Left lung (tissue), 10 donors: ENCODE results near the gene XPR1. TPM values are rescaled to one million over a fixed set of nuclear protein-coding genes. Genes with fewer than 3 reads are reported as not detected.

Experiments used
- ATAC-seq: fragments of 200-7000 bp; cut with Tn5 transposase; one replicate; pipeline ENCODE4 v1.9.1; 2020; ENCODE audit warnings: moderate library complexity
- DNase-seq, 4 donors: peaks; one replicate each; pipeline ENCODE4 v3.0.0-alpha.2; 2013 to 2020
- H3K27ac ChIP-seq, 2 donors: fragments of 200-600 bp; sonication (generic) in 1 of 2; one replicate each; pipeline versions ENCODE4 v1.5.0 to v1.8.0; 2020 to 2021
- H3K27me3 ChIP-seq, 2 donors: fragments of 200-600 bp; sonication (generic) in 1 of 2; one replicate each; pipeline versions ENCODE4 v1.5.0 to v1.8.0; 2020 to 2021
- H3K36me3 ChIP-seq, 2 donors: fragments of 200-600 bp; sonication (generic) in 1 of 2; one replicate each; pipeline versions ENCODE4 v1.5.0 to v1.8.0; 2020 to 2021
- H3K4me1 ChIP-seq, 2 donors: fragments of 200-600 bp; one replicate each; pipeline ENCODE4 v1.8.0; 2021
- H3K4me3 ChIP-seq, 2 donors: fragments of 200-600 bp; sonication (generic) in 1 of 2; one replicate each; pipeline versions ENCODE4 v1.5.0 to v1.8.0; 2020 to 2021; ENCODE audit warnings: mild to moderate bottlenecking in 1 of 2
- H3K9me3 ChIP-seq, 2 donors: fragments of 200-600 bp; sonication (generic) in 1 of 2; one replicate each; pipeline versions ENCODE4 v1.5.0 to v1.8.0; 2020 to 2021
- CTCF ChIP-seq, 2 donors: fragments of 200-600 bp; sonication (generic) in 1 of 2; IDR thresholded peaks; one replicate each; pipeline versions ENCODE4 v1.5.0 to v1.8.0; 2021; ENCODE audit warnings: antibody characterized with exemption in 2 of 2
- intact Hi-C, 2 donors: fragments of 100-400 bp; cut with DNase I; formaldehyde crosslinking; loops; one replicate each; pipeline versions ENCODE4 v1.11.2 to v1.14.2; 2022
- polyA plus RNA-seq, 6 donors: library from polyadenylated mRNA; unstranded; fragments of 120-200 nt; gene quantifications; one replicate each; pipeline ENCODE4 v1.2.1, GENCODE V29; 2013; ENCODE audit not compliant: insufficient read length in 6 of 6
- total RNA-seq, 2 donors: library from RNA; stranded (reverse); fragmentation: NEBNext Ultra II Directional; extraction: Animal tissue kit (Norgen Biotek cat#: 25700); gene quantifications; one replicate each; pipeline ENCODE4 v1.2.1, GENCODE V29; 2021
- donor health status: DM: no; HTN: yes; CAD: no.
- donor health status: DM: no; HTN: no; CAD: no.

The XPR1 gene
- total and polyA plus RNA-seq, 8 donors, result 24.6 to 34.2 (median 27.8) TPM

DNA sequence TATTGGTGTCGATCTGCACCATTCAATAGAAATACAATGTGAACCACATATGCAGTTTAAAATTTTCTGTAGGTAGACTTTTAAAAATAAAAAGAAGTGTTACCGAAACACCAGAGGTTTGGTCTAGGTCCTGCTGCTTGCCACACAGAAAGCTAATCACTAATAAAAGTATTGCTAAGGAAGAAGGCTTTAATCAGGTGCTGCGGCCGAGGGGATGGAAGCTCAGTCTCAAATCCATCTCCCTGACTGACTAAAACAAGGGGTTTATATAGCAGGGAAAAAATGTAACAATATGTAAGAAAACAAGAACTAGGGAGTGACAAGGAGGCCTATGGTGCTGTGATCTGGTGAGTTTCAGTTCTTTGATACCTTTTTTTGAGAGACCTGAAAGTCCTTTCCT lies 99.3 kb downstream of the XPR1 start:
- intact Hi-C loops, result no loop called here
- Histone ChIP-seq H3K27ac (no peak overlapping the region), H3K36me3 (no peaks in the 10 kb centered on the region), H3K9me3 (peaks cover 10 to 73% of the 10 kb centered on the region in 2 donors), H3K4me3 (no peak overlapping the region), H3K4me1 (no peaks in the 10 kb centered on the region), H3K27me3 (no peaks in the 10 kb centered on the region)
- TF ChIP-seq CTCF (IDR thresholded peaks at IDR 0.05), result no peak
- ATAC-seq (no peak), DNase-seq (no peak)

DNA sequence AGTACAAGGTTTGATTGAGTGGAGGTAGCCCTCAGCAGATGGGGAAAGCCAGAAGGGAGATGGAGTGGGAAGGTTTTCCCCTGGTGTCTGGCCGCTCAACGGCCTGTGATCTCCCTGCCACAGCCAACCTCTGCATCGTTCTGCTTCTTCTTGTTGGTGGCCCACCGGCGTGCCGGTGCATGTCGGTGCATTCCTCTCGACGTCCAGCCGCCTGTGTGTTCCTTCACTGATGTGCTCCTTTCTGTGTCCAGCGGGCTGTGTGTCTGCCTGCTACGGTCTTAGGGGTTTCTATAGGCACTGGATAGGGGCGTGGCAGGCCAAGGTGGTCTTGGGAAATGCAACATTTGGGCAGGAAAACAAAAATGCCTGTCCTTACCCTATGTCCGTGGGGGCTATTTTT lies 101.0 kb downstream of the XPR1 start:
- no peak for DNase-seq
- H3K9me3 ChIP-seq, result peaks cover 10 to 70% of the 10 kb centered on the region in 2 donors

DNA sequence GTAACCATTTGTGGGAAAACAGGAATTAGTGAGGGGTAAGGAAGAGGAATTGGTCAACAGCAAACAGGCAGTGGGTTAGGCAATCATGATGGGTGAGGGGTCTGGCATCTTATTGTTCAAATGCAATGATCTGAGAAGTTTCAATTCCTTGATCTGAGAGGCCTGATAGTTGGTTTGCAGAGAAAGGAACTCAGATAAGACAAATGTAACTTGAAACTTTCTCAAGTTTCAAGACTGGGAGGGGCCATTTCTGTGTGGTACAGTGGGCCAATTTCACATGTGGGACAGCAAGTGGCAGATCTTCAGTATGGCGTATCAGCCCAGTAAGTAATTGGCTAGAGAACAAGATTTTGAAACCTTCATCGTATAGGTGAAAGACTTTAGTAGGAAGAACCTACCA lies 102.5 kb downstream of the XPR1 start:
- intact Hi-C loops, result no loop called here
- no peak for ATAC-seq
- TF ChIP-seq CTCF (IDR thresholded peaks at IDR 0.05), result no peak
- Histone ChIP-seq H3K27me3 (no peaks in the 10 kb centered on the region), H3K4me3 (no peak overlapping the region), H3K27ac (no peak overlapping the region), H3K4me1 (no peaks in the 10 kb centered on the region), H3K9me3 (peaks cover 10 to 64% of the 10 kb centered on the region in 2 donors), H3K36me3 (no peaks in the 10 kb centered on the region)
- no peak for DNase-seq

More for the DNA sequence above, 101.0 kb downstream of the XPR1 start:
- TF ChIP-seq CTCF (IDR thresholded peaks at IDR 0.05), result no peak
- H3K4me3 ChIP-seq, result no peak overlapping the region
- H3K27ac ChIP-seq, result no peak overlapping the region
- intact Hi-C loops, result no loop called here
- ATAC-seq, result no peak
- H3K36me3 ChIP-seq, result no peaks in the 10 kb centered on the region
- H3K4me1 ChIP-seq, result no peaks in the 10 kb centered on the region
- H3K27me3 ChIP-seq, result no peaks in the 10 kb centered on the region

DNA sequence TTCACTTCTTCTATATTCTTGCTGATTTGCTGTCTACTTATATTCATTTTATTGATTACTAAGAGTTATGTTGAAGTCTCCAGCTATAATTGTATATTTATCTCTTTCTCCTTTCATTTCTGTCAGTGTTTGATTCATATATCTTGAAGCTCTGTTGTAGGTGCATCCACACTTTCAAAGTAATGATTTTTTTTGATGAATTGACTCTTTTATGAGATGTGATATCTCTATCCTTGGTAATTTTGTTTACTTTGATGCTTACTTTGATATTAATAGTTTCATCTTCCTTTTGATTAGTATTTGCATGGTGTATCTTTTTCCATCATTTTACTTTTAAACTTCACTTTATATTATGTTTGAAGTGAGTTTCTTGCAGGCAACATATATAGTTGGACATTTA lies 110.8 kb downstream of the XPR1 start:
- intact Hi-C loops, result no loop called here
- DNase-seq (no peak), ATAC-seq (no peak)
- Histone ChIP-seq H3K36me3 (peaks cover 0 to 5% of the 10 kb centered on the region in 2 donors), H3K27ac (no peak overlapping the region), H3K9me3 (peaks cover 0 to 18% of the 10 kb centered on the region in 2 donors), H3K4me3 (no peak overlapping the region), H3K27me3 (no peaks in the 10 kb centered on the region), H3K4me1 (no peaks in the 10 kb centered on the region)
- no peak for TF ChIP-seq CTCF (IDR thresholded peaks at IDR 0.05)

- DNase-seq (no peak), ATAC-seq (no peak)
- TF ChIP-seq CTCF (IDR thresholded peaks at IDR 0.05), result no peak
- Histone ChIP-seq H3K27me3 (no peaks in the 10 kb centered on the region), H3K9me3 (peaks cover 0 to 18% of the 10 kb centered on the region in 2 donors), H3K4me3 (no peak overlapping the region), H3K27ac (no peak overlapping the region), H3K4me1 (no peaks in the 10 kb centered on the region), H3K36me3 (peaks cover 0 to 5% of the 10 kb centered on the region in 2 donors)
- intact Hi-C loops, result no loop called here
Measured at GRCh38 chr1:180743868-180744267, 112.0 kb downstream of the XPR1 start.
